Liver (tissue), 3 donors: ENCODE measurements around the gene BNC2.

Source experiments
- CTCF ChIP-seq: fragments of 150-350 bp; IDR thresholded peaks from 2 replicates; pipeline ENCODE4 v1.5.1; 2017; ENCODE audit warnings: improper control_type of control experiment, low read depth, low read length; ENCODE audit not compliant: missing input control
- RXRA ChIP-seq, 2 donors: IDR thresholded peaks; 2 replicates each; pipeline ENCODE4 v1.6.1; 2017 to 2018; ENCODE audit warnings: antibody characterized with exemption in 2 of 2, mild to moderate bottlenecking in 1 of 2
- donor health status: healthy.
- donor health status: healthy.

GRCh38 chr9:16637218-16637617, 233.3 kb downstream of the BNC2 start:
- no peak for TF ChIP-seq CTCF
- TF ChIP-seq RXRA (IDR thresholded peaks at IDR 0.05) = no peak
